Measurements from ENCODE around the gene IL21R. TPM values are rescaled to one million over a fixed set of nuclear protein-coding genes. Genes with fewer than 3 reads are reported as not detected.

IL21R gene
- total and polyA plus RNA-seq, 9 of the 15 experiments (the other 6 are each of a cell fraction or from before 2014, with no cell fraction given) = 0.04 to 0.34 (median 0.18) TPM; not detected in 1

- ATAC-seq = no peak
- no peak for FAIRE-seq
- TF ChIP-seq ZBTB12 (CRISPR knock-in tag; IDR thresholded peaks at IDR 0.05) = no peak
- no peak for TF ChIP-seq TEAD2 (tag; IDR thresholded peaks at IDR 0.05)
- no peak for TF ChIP-seq ETV5 (CRISPR knock-in tag; IDR thresholded peaks at IDR 0.05; ENCODE audit: low read depth)
- TF ChIP-seq, protein P1, sequence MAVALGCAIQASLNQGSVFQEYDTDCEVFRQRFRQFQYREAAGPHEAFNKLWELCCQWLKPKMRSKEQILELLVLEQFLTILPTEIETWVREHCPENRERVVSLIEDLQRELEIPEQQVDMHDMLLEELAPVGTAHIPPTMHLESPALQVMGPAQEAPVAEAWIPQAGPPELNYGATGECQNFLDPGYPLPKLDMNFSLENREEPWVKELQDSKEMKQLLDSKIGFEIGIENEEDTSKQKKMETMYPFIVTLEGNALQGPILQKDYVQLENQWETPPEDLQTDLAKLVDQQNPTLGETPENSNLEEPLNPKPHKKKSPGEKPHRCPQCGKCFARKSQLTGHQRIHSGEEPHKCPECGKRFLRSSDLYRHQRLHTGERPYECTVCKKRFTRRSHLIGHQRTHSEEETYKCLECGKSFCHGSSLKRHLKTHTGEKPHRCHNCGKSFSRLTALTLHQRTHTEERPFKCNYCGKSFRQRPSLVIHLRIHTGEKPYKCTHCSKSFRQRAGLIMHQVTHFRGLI (CRISPR knock-in tag; IDR thresholded peaks at IDR 0.05) = no peak
- no peak for TF ChIP-seq DIDO1 (tag; IDR thresholded peaks at IDR 0.05; ENCODE audit: low read depth)
- no peak for TF ChIP-seq NFIX (CRISPR knock-in tag; IDR thresholded peaks at IDR 0.05; ENCODE audit: low read depth)
- no peak for TF ChIP-seq ZBTB43 (CRISPR knock-in tag; IDR thresholded peaks at IDR 0.05)
- TF ChIP-seq NFE2 (IDR thresholded peaks at IDR 0.05; ENCODE audit: low read depth) = no peak
- TF ChIP-seq MECOM (CRISPR knock-in tag; IDR thresholded peaks at IDR 0.05) = no peak
- no peak for TF ChIP-seq BCL6 (CRISPR knock-in tag; IDR thresholded peaks at IDR 0.05)
- TF ChIP-seq CTBP1 (IDR thresholded peaks at IDR 0.05; ENCODE audit: borderline replicate concordance) = no peak
- TF ChIP-seq KLF13 (tag; IDR thresholded peaks at IDR 0.05; ENCODE audit: borderline replicate concordance, low read depth) = no peak
- TF ChIP-seq KHSRP (IDR thresholded peaks at IDR 0.05) = no peak
- TF ChIP-seq ZNF507 (tag; conservative IDR thresholded peaks at IDR 0.05) = no peak
- BruUV-seq (replicated peaks) = no TSS peak
- Histone ChIP-seq H4K20me1 (replicated peaks; ENCODE audit: control insufficient read depth, insufficient read depth, low read length) (no peaks in the 10 kb centered on the region), H3K9ac (ENCODE audit: insufficient read depth in 1 of 2, low read depth in 2 of 2, low read length in 2 of 2) (no peak overlapping the region), H3K27me3 (ENCODE audit: control insufficient read depth in 2 of 2, insufficient read depth in 2 of 2, low read length in 2 of 2) (no peaks in the 10 kb centered on the region), H2AFZ (ENCODE audit: low read depth, low read length) (no peak overlapping the region), H3K4me1 (replicated peaks in 1 of 2; ENCODE audit: control insufficient read depth in 2 of 2, insufficient read depth in 2 of 2, low read length in 2 of 2) (no peaks in the 10 kb centered on the region), H3K9me3 (replicated peaks; ENCODE audit: control insufficient read depth, insufficient read depth, low read depth, low read length) (peaks cover 1% of the 10 kb centered on the region), H3K4me2 (ENCODE audit: insufficient read depth, low read length) (no peak overlapping the region), H3K4me3 (no peak overlapping the region), H3K27ac (ENCODE audit: extremely low read depth, low read depth, low read length) (no peak overlapping the region), H3K79me2 (ENCODE audit: control insufficient read depth, insufficient read depth, low read length) (no peaks in the 10 kb centered on the region), H3K9me1 (ENCODE audit: control insufficient read depth, insufficient read depth, low read length) (no peaks in the 10 kb centered on the region), H3K36me3 (ENCODE audit: control insufficient read depth, insufficient read depth, low read length) (no peaks in the 10 kb centered on the region)
- intact Hi-C loops (cut with micrococcal nuclease) = no loop called here
- no peak for DNase-seq (ENCODE audit: extremely low read depth in 1 of 4, low spot score in 3 of 4)
- in situ Hi-C loops (cut with MboI) = no loop called here
- ChIA-PET POLR2A (interaction anchor here (0.5 to 0.6 kb wide), 2 partner anchors 17 to 272 kb away, joined by 3 read pairs; no protein-coding TSS in a partner anchor), CTCF (ENCODE audit: low intra/inter-chr PET ratio) (no interaction called here)
- WGBS (ENCODE audit: insufficient coverage, low coverage, missing lambda C conversion rate) = 10% methylated on average over 4 of the region's 4 CpGs
Measured at GRCh38 chr16:27417047-27417671, 15.2 kb downstream of the IL21R start.
